ENCODE measurements around the gene PCDH12. TPM values are rescaled to one million over a fixed set of nuclear protein-coding genes. Genes with fewer than 3 reads are reported as not detected.

Gene PCDH12
- total and polyA plus RNA-seq, 2 donors (not counting 3 experiments of a cell fraction or from before 2014, with no cell fraction given) = 6.2 to 20.4 TPM

DNA sequence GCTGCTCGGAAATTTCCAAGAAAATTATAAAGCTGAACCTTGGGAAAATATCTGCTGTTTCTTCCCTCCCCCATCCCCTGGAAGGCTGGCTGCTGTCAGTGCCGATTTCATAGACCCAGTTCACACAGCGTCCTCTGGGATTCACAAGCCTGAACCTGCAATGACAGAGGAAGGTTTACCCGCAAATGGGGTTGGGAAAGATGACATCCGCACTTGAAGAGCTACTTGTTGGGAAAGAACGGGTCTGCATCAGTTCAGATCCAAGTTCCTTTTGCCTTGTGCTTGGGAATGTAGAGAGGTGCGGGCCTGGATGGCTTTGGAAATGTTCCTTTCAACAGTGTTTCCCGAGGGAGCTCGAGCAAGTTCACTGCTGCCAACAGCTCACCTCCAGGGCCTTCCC is 13.9 kb downstream of the PCDH12 start:
- peaks cover 46% of the 10 kb centered on the region for H3K4me1 ChIP-seq (ENCODE audit: control insufficient read depth, extremely low read depth, insufficient read depth, low read length)
- peaks cover 0 to 5% of the 10 kb centered on the region in 2 experiments for H3K36me3 ChIP-seq (ENCODE audit: control insufficient read depth in 2 of 2, extremely low read depth in 1 of 2, insufficient read depth in 2 of 2, low read length in 2 of 2)
- no TSS peak for BruUV-seq (replicated peaks)
- H3K4me3 ChIP-seq (replicated peaks in 1 of 3; ENCODE audit: insufficient read depth in 1 of 3, low read depth in 1 of 3, low read length in 3 of 3) = no peak overlapping the region
- CTCF ChIA-PET = interaction anchor here (0.7 to 10.9 kb wide), 6 partner anchors 13 to 251 kb away, joined by 3 to 244 read pairs (median 4); partner anchors contain the start of gene PCDH12
- H4K20me1 ChIP-seq (replicated peaks; ENCODE audit: control insufficient read depth, extremely low read depth, insufficient read depth, low read length) = no peaks in the 10 kb centered on the region
- H2AFZ ChIP-seq (ENCODE audit: low read depth, low read length) = no peak overlapping the region
- no peaks in the 10 kb centered on the region for H3K27me3 ChIP-seq (ENCODE audit: control insufficient read depth in 2 of 2, insufficient read depth in 2 of 2, low read length in 2 of 2)
- no peak overlapping the region for H3K27ac ChIP-seq (ENCODE audit: insufficient read depth, low read depth, low read length)
- no peaks in the 10 kb centered on the region for H3K79me2 ChIP-seq (ENCODE audit: control insufficient read depth, insufficient read depth, low read length)
- POLR2A ChIA-PET = interaction anchor here (1.1 kb wide), 1 partner anchor 14 kb away, joined by 3 read pairs; the partner anchor contains the start of gene PCDH12
- no peak overlapping the region for H3K4me2 ChIP-seq (ENCODE audit: insufficient read depth, low read length)
- DNase-seq (ENCODE audit: low read depth, low spot score) (no peak), FAIRE-seq (no peak)
- no peak overlapping the region for H3K9ac ChIP-seq (replicated peaks; ENCODE audit: extremely low read depth, insufficient read depth, low read length)
- intact Hi-C loops (cut with micrococcal nuclease) (no loop called here), dilution Hi-C loops (cut with MboI; ENCODE audit: extremely low pct_ligation_motif_present, low sequenced_read_pairs) (no loop called here)
- H3K9me1 ChIP-seq (replicated peaks; ENCODE audit: control insufficient read depth, extremely low read depth, insufficient read depth, low read length) = no peaks in the 10 kb centered on the region
- no peaks in the 10 kb centered on the region for H3K9me3 ChIP-seq (replicated peaks; ENCODE audit: control insufficient read depth, insufficient read depth, low read length)
- TF ChIP-seq, protein P1, sequence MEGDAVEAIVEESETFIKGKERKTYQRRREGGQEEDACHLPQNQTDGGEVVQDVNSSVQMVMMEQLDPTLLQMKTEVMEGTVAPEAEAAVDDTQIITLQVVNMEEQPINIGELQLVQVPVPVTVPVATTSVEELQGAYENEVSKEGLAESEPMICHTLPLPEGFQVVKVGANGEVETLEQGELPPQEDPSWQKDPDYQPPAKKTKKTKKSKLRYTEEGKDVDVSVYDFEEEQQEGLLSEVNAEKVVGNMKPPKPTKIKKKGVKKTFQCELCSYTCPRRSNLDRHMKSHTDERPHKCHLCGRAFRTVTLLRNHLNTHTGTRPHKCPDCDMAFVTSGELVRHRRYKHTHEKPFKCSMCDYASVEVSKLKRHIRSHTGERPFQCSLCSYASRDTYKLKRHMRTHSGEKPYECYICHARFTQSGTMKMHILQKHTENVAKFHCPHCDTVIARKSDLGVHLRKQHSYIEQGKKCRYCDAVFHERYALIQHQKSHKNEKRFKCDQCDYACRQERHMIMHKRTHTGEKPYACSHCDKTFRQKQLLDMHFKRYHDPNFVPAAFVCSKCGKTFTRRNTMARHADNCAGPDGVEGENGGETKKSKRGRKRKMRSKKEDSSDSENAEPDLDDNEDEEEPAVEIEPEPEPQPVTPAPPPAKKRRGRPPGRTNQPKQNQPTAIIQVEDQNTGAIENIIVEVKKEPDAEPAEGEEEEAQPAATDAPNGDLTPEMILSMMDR (IDR thresholded peaks at IDR 0.05; ENCODE audit: extremely low read depth in 1 of 2, insufficient read depth in 1 of 2, low read depth in 1 of 2, low read length in 2 of 2) = no peak
- TF ChIP-seq, protein P2, sequence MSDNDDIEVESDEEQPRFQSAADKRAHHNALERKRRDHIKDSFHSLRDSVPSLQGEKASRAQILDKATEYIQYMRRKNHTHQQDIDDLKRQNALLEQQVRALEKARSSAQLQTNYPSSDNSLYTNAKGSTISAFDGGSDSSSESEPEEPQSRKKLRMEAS (IDR thresholded peaks at IDR 0.05; ENCODE audit: insufficient read depth, insufficient read length) = no peak
- TF ChIP-seq MYC (IDR thresholded peaks at IDR 0.05; ENCODE audit: low read depth, low read length) (no peak), POLR2AphosphoS5 (IDR thresholded peaks at IDR 0.05; ENCODE audit: insufficient read depth, low read depth, low read length) (peak; percentile 7), GATA2 (IDR thresholded peaks at IDR 0.05; ENCODE audit: insufficient read depth, insufficient read length, low read depth, low read length) (no peak), POLR2A (IDR thresholded peaks at IDR 0.05; ENCODE audit: low read depth, low read length) (peak; percentile 16), FOS (IDR thresholded peaks at IDR 0.05; ENCODE audit: borderline replicate concordance, insufficient read depth, low read length) (no peak), EZH2 (IDR thresholded peaks at IDR 0.05; ENCODE audit: borderline replicate concordance, low read depth, low read length, severe bottlenecking) (no peak), JUN (IDR thresholded peaks at IDR 0.05; ENCODE audit: borderline replicate concordance, insufficient read depth, insufficient read length, low read depth) (no peak)
